ENCODE results near the gene GPR107.

GRCh38 chr9:130034570-130034969, 19.1 kb upstream of the GPR107 start:
- TF ChIP-seq CTCF (IDR thresholded peaks at IDR 0.05) = no peak
- no peak for TF ChIP-seq ZFX (IDR thresholded peaks at IDR 0.05; ENCODE audit: borderline replicate concordance)
